Measurements from ENCODE around the gene MFSD12.

Gene MFSD12

GRCh38 chr19:3506384-3507340 lies 50.7 kb downstream of the MFSD12 start (continued):
- TF ChIP-seq TSHZ1 (tag by site-specific recombination; IDR thresholded peaks at IDR 0.05; ENCODE audit: borderline replicate concordance) (no peak), ZNF112 (tag by site-specific recombination; IDR thresholded peaks at IDR 0.05) (no peak), YY1 (tag by site-specific recombination; IDR thresholded peaks at IDR 0.05) (no peak), MYNN (tag by site-specific recombination; IDR thresholded peaks at IDR 0.05; ENCODE audit: borderline replicate concordance) (no peak), ZNF624 (tag by site-specific recombination; IDR thresholded peaks at IDR 0.05) (no peak), ZNF138 (tag by site-specific recombination; IDR thresholded peaks at IDR 0.05; ENCODE audit: borderline replicate concordance) (no peak), SCRT2 (tag by site-specific recombination; IDR thresholded peaks at IDR 0.05) (peak; percentile 72), ZNF473 (tag by site-specific recombination; IDR thresholded peaks at IDR 0.05) (no peak), ZNF76 (tag by site-specific recombination; IDR thresholded peaks at IDR 0.05; ENCODE audit: borderline replicate concordance, low read depth) (no peak), ZNF560 (tag by site-specific recombination; IDR thresholded peaks at IDR 0.05; ENCODE audit: borderline replicate concordance) (no peak), ZNF677 (tag by site-specific recombination; IDR thresholded peaks at IDR 0.05) (peak; percentile 53; the same call in 1 of the 2 replicates), HOXD13 (CRISPR knock-in tag; IDR thresholded peaks at IDR 0.05; ENCODE audit: borderline replicate concordance) (no peak), ZNF398 (tag by site-specific recombination; IDR thresholded peaks at IDR 0.05) (no peak), ZNF335 (tag by site-specific recombination; conservative IDR thresholded peaks at IDR 0.05) (peak; percentile 33; the same call in 1 of the 2 replicates)

GRCh38 chr19:3505598-3506383 lies 51.6 kb downstream of the MFSD12 start, which contains the start of gene FZR1:
TSS of gene FZR1 (plus strand) at chr19:3506311. CDS start at chr19:3522990, 16,679 bp downstream.
- ChIA-PET CTCF (interaction anchor here (0.6 to 0.8 kb wide), 2 partner anchors 14 to 33 kb away, joined by 3 to 5 read pairs; no protein-coding TSS in a partner anchor), POLR2A (no interaction called here)
- no peaks in the 10 kb centered on the region for H3K9me3 ChIP-seq (ENCODE audit: control insufficient read depth, insufficient read depth, low read depth, low read length)
- peak within 1 kb of the TSS; percentile 93 for H3K27ac ChIP-seq (ENCODE audit: extremely low read depth, low read depth, low read length)
- H3K4me3 ChIP-seq (ENCODE audit: low read depth, low read length) = peak within 1 kb of the TSS; percentile 88
- H3K4me1 ChIP-seq (ENCODE audit: control insufficient read depth, insufficient read depth, low read length) = peaks cover 2% of the 10 kb centered on the region; the same call in 1 of the 2 replicates
- peaks cover 10 to 26% of the 10 kb centered on the region in 2 experiments; a peak in 2 of 3 replicates for H3K36me3 ChIP-seq (ENCODE audit: control insufficient read depth in 2 of 2, insufficient read depth in 1 of 2, low read length in 2 of 2)
- TF ChIP-seq PATZ1 (tag by site-specific recombination; IDR thresholded peaks at IDR 0.05) = 0 out of 2 replicates have a peak, but pooled peaks have one; percentile 36
- TF ChIP-seq ZNF76 (tag by site-specific recombination; IDR thresholded peaks at IDR 0.05; ENCODE audit: borderline replicate concordance, low read depth) = peak; percentile 95
- TF ChIP-seq ZNF223 (tag by site-specific recombination; IDR thresholded peaks at IDR 0.05) = no peak
- peak; percentile 59; the same call in 1 of the 2 replicates for TF ChIP-seq SP7 (tag by site-specific recombination; IDR thresholded peaks at IDR 0.05)
- 0 out of 2 replicates have a peak, but pooled peaks have one; percentile 52 for TF ChIP-seq ZNF324 (tag by site-specific recombination; IDR thresholded peaks at IDR 0.05)
- peak; percentile 71 for TF ChIP-seq ZFP69B (tag by site-specific recombination; IDR thresholded peaks at IDR 0.05)
- TF ChIP-seq ZBTB21 (tag by site-specific recombination; IDR thresholded peaks at IDR 0.05) = peak; percentile 96
- peak; percentile 88 for TF ChIP-seq ZNF335 (tag by site-specific recombination; conservative IDR thresholded peaks at IDR 0.05)
- TF ChIP-seq ZSCAN5A (tag by site-specific recombination; IDR thresholded peaks at IDR 0.05) = peak; percentile 60; the same call in 1 of the 2 replicates
- TF ChIP-seq ZNF629 (tag by site-specific recombination; IDR thresholded peaks at IDR 0.05) = peak; percentile 99
- TF ChIP-seq ZNF660 (tag by site-specific recombination; IDR thresholded peaks at IDR 0.05) = 0 out of 2 replicates have a peak, but pooled peaks have one; percentile 12
- no peak for TF ChIP-seq SCRT1 (tag by site-specific recombination; IDR thresholded peaks at IDR 0.05; ENCODE audit: borderline replicate concordance)
- no peak for TF ChIP-seq ZNF658 (tag by site-specific recombination; IDR thresholded peaks at IDR 0.05)

Measured in HEK293 (cell line).